Amniotic stem cell (primary cell): Measurements from ENCODE around the gene HTR3E.
"Not testable (repeated sequence)": the region's sequence is repeated elsewhere in the genome, so short reads cannot be mapped to it uniquely, and the experiment has no call there.

ENCODE experiments used
- DNase-seq: peaks from one replicate; lab custom pipeline; 2025; lab: John Stamatoyannopoulos, UW

HTR3E gene

GRCh38 chr3:184096811-184097383 is at the start of gene HTR3E:
Gene HTR3E, plus strand, starts transcription at chr3:184097064. Its CDS starts 466 bp downstream, at chr3:184097530.
- DNase-seq: no peak

- no peak for DNase-seq
These were observed 46.5 kb upstream of the HTR3E start for GRCh38 chr3:184050217-184050847.

- DNase-seq: no peak
These were observed 44.1 kb upstream of the HTR3E start, which contains the start of gene HTR3C for GRCh38 chr3:184052767-184053166. Gene HTR3C, plus strand, starts transcription at chr3:184053047. Its CDS starts 34 bp downstream, at chr3:184053081.

- DNase-seq: no peak
These were observed 38.8 kb upstream of the HTR3E start for GRCh38 chr3:184058029-184058428.

GRCh38 chr3:184059424-184059823 is 37.4 kb upstream of the HTR3E start:
- no peak for DNase-seq

- DNase-seq: no peak
These were observed 34.2 kb upstream of the HTR3E start for GRCh38 chr3:184062637-184063036.

GRCh38 chr3:184066211-184066610 is 30.7 kb upstream of the HTR3E start:
- DNase-seq: no peak

GRCh38 chr3:184067573-184068055 is 29.2 kb upstream of the HTR3E start:
- no peak for DNase-seq

- DNase-seq: no peak
These were observed 28.5 kb upstream of the HTR3E start for GRCh38 chr3:184068344-184068743.

GRCh38 chr3:184071142-184071541 is 25.7 kb upstream of the HTR3E start:
- not testable (repeated sequence) for DNase-seq

GRCh38 chr3:184073621-184074020 is 23.2 kb upstream of the HTR3E start:
- DNase-seq: no peak

GRCh38 chr3:184075901-184076300 is 21.0 kb upstream of the HTR3E start:
- no peak for DNase-seq

GRCh38 chr3:184077881-184078280 is 19.0 kb upstream of the HTR3E start:
- no peak for DNase-seq

GRCh38 chr3:184078851-184079250 is 18.0 kb upstream of the HTR3E start:
- no peak for DNase-seq

- DNase-seq: no peak
These were observed 15.6 kb upstream of the HTR3E start for GRCh38 chr3:184081116-184081830.

GRCh38 chr3:184082034-184082433 is 14.8 kb upstream of the HTR3E start:
- no peak for DNase-seq

GRCh38 chr3:184082465-184082864 is 14.4 kb upstream of the HTR3E start:
- no peak for DNase-seq

GRCh38 chr3:184085389-184085852 is 11.4 kb upstream of the HTR3E start:
- no peak for DNase-seq

- DNase-seq: no peak
These were observed 4.7 kb upstream of the HTR3E start for GRCh38 chr3:184092199-184092598.

GRCh38 chr3:184097556-184097955 is 692 bp downstream of the HTR3E start:
- DNase-seq: no peak

GRCh38 chr3:184099806-184100686 is 3.2 kb downstream of the HTR3E start:
- DNase-seq: no peak

GRCh38 chr3:184110316-184110725 is 13.5 kb downstream of the HTR3E start:
- DNase-seq: no peak
